ENCODE results near the gene SNX8.

GRCh38 chr7:2208712-2209111 is 105.5 kb downstream of the SNX8 start:
- TF ChIP-seq, protein P1, sequence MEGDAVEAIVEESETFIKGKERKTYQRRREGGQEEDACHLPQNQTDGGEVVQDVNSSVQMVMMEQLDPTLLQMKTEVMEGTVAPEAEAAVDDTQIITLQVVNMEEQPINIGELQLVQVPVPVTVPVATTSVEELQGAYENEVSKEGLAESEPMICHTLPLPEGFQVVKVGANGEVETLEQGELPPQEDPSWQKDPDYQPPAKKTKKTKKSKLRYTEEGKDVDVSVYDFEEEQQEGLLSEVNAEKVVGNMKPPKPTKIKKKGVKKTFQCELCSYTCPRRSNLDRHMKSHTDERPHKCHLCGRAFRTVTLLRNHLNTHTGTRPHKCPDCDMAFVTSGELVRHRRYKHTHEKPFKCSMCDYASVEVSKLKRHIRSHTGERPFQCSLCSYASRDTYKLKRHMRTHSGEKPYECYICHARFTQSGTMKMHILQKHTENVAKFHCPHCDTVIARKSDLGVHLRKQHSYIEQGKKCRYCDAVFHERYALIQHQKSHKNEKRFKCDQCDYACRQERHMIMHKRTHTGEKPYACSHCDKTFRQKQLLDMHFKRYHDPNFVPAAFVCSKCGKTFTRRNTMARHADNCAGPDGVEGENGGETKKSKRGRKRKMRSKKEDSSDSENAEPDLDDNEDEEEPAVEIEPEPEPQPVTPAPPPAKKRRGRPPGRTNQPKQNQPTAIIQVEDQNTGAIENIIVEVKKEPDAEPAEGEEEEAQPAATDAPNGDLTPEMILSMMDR (IDR thresholded peaks at IDR 0.05), result no peak
- TF ChIP-seq POLR2A (IDR thresholded peaks at IDR 0.05), result no peak

Data from lower leg skin (tissue), 3 donors.